GM12878 (cell line): ENCODE data around the gene ZNF775. TPM values are rescaled to one million over a fixed set of nuclear protein-coding genes. Genes with fewer than 3 reads are reported as not detected.

Source experiments
- ATAC-seq: fragments of 200-7000 bp; cut with Tn5 transposase; 3 replicates; pipeline ENCODE4 v1.9.1; 2020; ENCODE audit warnings: mild to moderate bottlenecking, moderate library complexity
- BruUV-seq: library from RNA; stranded (reverse); fragments of 400-500 nt; replicated peaks from 2 replicates; lab custom pipeline; 2021; lab: Mats Ljungman, UMichigan
- CTCF ChIA-PET: fragments of 300-600 bp; sonication (Branson Sonifier 250); formaldehyde crosslinking; extraction: SDS; loops from one replicate; lab custom pipeline; 2021; ENCODE audit warnings: inconsistent platforms; lab: Yijun Ruan, JAX
- POLR2A ChIA-PET: fragments of 350-600 bp; formaldehyde crosslinking; extraction: SDS; loops from one replicate; lab custom pipeline; 2021; ENCODE audit warnings: inconsistent platforms; lab: Charles Lee
- RAD21 ChIA-PET: fragments of 300-600 bp; sonication (Branson Sonifier 250); formaldehyde crosslinking; loops from one replicate; lab custom pipeline; 2023; ENCODE audit warnings: antibody characterized with exemption; ENCODE audit not compliant: unreplicated experiment; lab: Charles Lee
- SMC1A ChIA-PET: fragments of 300-600 bp; sonication (Branson Sonifier 250); formaldehyde crosslinking; loops from one replicate; lab custom pipeline; 2023; ENCODE audit not compliant: unreplicated experiment, uncharacterized antibody; lab: Charles Lee
- DNase-seq: peaks from one replicate; pipeline ENCODE4 v3.0.0-alpha.2; 2011; ENCODE audit warnings: low read depth, low spot score
- FAIRE-seq: peaks from 3 replicates; lab custom pipeline; 2011; peaks lifted over from hg19 to GRCh38; lab: Jason Lieb, UNC
- H2AFZ ChIP-seq: 2 replicates; pipeline ENCODE4 v1.6.0; 2011; ENCODE audit warnings: low read depth, low read length, control low read depth; ENCODE audit not compliant: control insufficient read depth
- H3K27ac ChIP-seq: 2 replicates; pipeline ENCODE4 v1.5.1; 2011; ENCODE audit warnings: control low read depth; ENCODE audit not compliant: control insufficient read depth, insufficient read depth
- H3K27me3 ChIP-seq, 2 experiments: replicated peaks in 1 of 2; 2 replicates each; pipeline versions ENCODE4 v1.6.0 to v1.6.1; 2011; ENCODE audit warnings: low read length in 1 of 2; ENCODE audit not compliant: control insufficient read depth in 2 of 2, insufficient read depth in 2 of 2
- H3K36me3 ChIP-seq, 2 experiments: 2 replicates each; pipeline ENCODE4 v1.5.1; 2011; ENCODE audit warnings: low read length in 1 of 2; ENCODE audit not compliant: control insufficient read depth in 2 of 2, insufficient read depth in 2 of 2
- H3K4me1 ChIP-seq: 2 replicates; pipeline ENCODE4 v1.6.1; 2011; ENCODE audit warnings: mild to moderate bottlenecking, low read length, moderate library complexity, mixed read lengths; ENCODE audit not compliant: control insufficient read depth, insufficient read depth
- H3K4me2 ChIP-seq: 2 replicates; pipeline ENCODE4 v1.6.0; 2011; ENCODE audit warnings: control low read depth; ENCODE audit not compliant: control insufficient read depth, insufficient read depth
- H3K4me3 ChIP-seq: fragments of 200-600 bp; sonication (generic); 2 replicates; pipeline ENCODE4 v1.5.1; 2016
- H3K79me2 ChIP-seq: 2 replicates; pipeline ENCODE4 v1.6.0; 2011; ENCODE audit warnings: low read length; ENCODE audit not compliant: control insufficient read depth, insufficient read depth
- H3K9ac ChIP-seq: 2 replicates; pipeline ENCODE4 v1.8.0; 2011; ENCODE audit warnings: low read length, control low read depth, mixed read lengths; ENCODE audit not compliant: control insufficient read depth, insufficient read depth
- H3K9me3 ChIP-seq: replicated peaks from 3 replicates; pipeline ENCODE4 v1.5.1; 2011; ENCODE audit warnings: mild to moderate bottlenecking, low read length; ENCODE audit not compliant: control insufficient read depth, insufficient read depth
- H4K20me1 ChIP-seq: 2 replicates; pipeline ENCODE4 v1.6.0; 2011; ENCODE audit not compliant: control insufficient read depth, insufficient read depth
- LARP7 ChIP-seq: fragments of 450-650 bp; IDR thresholded peaks from 2 replicates; pipeline ENCODE4 v1.6.1; 2017; ENCODE audit warnings: mild to moderate bottlenecking
- MTA2 ChIP-seq: fragments of 450-650 bp; IDR thresholded peaks from 2 replicates; pipeline ENCODE4 v1.6.1; 2016; ENCODE audit warnings: low read depth, mild to moderate bottlenecking, moderate library complexity
- POLR2AphosphoS5 ChIP-seq: IDR thresholded peaks from 2 replicates; pipeline ENCODE4 v1.6.1; 2011; ENCODE audit warnings: mild to moderate bottlenecking, low read length, inconsistent platforms
- ZNF24 ChIP-seq: fragments of 450-650 bp; IDR thresholded peaks from 2 replicates; pipeline ENCODE4 v1.6.1; 2017; ENCODE audit warnings: antibody characterized with exemption, mild to moderate bottlenecking
- WGBS: methylation state at CpG from one replicate; pipeline ENCODE4 v1.1.6; 2016; ENCODE audit warnings: low lambda C conversion rate; ENCODE audit not compliant: insufficient replicate concordance, insufficient coverage; ENCODE audit errors: missing lambda C conversion rate; 5-methylcytosine and 5-hydroxymethylcytosine counted together
- in situ Hi-C: fragments of 300-500 bp; cut with MboI; formaldehyde crosslinking; loops from 9 replicates; pipeline ENCODE4 v1.14.3; 2018; ENCODE audit warnings: mixed read lengths
- intact Hi-C: fragments of 100-400 bp; cut with micrococcal nuclease; formaldehyde crosslinking; loops from one replicate; pipeline ENCODE4 v1.14.2; 2022; ENCODE audit not compliant: unreplicated experiment
- polyA plus RNA-seq, 11 experiments: library from polyadenylated mRNA; depleted of rRNA in 4 of 11; unstranded in 6 of 11; stranded (reverse) in 5 of 11; fragments of >200 nt; fragmentation: Nextera tagmentation in 4 of 11; fragmentation: Illumina TruSeq in 1 of 11; extraction: Ambion mirVana in 4 of 11; extraction: Trizol in 1 of 11; gene quantifications; 1 replicate in 1 of 11; 2 replicates in 10 of 11; pipeline versions ENCODE4 v1.2.1 to v1.2.3, GENCODE V29; 2011 to 2016; ENCODE audit warnings: inconsistent platforms in 2 of 11, missing spikeins in 2 of 11, low read depth in 1 of 11
- total RNA-seq, 4 experiments: library from RNA; depleted of rRNA in 3 of 4; stranded (reverse); fragments of >200 nt in 3 of 4; fragmentation: Illumina TruSeq in 1 of 4; extraction: Trizol in 1 of 4; gene quantifications; 2 replicates each; pipeline versions ENCODE4 v1.2.1 to v1.2.3, GENCODE V29; 2013 to 2021
- TF ChIP-seq, protein P1 (sequence below): IDR thresholded peaks from 2 replicates; pipeline ENCODE4 v1.6.1; 2012; ENCODE audit warnings: mild to moderate bottlenecking, low read depth, low read length
- TF ChIP-seq, protein P2 (sequence below): fragments of 450-650 bp; IDR thresholded peaks from 2 replicates; pipeline ENCODE4 v1.6.1; 2017; ENCODE audit warnings: mild to moderate bottlenecking, moderate library complexity

ZNF775 gene
- total and polyA plus RNA-seq, 10 of the 15 experiments (the other 5 are each of a cell fraction or from before 2014, with no cell fraction given) = 0.05 to 14.3 (median 2.1) TPM

DNA sequence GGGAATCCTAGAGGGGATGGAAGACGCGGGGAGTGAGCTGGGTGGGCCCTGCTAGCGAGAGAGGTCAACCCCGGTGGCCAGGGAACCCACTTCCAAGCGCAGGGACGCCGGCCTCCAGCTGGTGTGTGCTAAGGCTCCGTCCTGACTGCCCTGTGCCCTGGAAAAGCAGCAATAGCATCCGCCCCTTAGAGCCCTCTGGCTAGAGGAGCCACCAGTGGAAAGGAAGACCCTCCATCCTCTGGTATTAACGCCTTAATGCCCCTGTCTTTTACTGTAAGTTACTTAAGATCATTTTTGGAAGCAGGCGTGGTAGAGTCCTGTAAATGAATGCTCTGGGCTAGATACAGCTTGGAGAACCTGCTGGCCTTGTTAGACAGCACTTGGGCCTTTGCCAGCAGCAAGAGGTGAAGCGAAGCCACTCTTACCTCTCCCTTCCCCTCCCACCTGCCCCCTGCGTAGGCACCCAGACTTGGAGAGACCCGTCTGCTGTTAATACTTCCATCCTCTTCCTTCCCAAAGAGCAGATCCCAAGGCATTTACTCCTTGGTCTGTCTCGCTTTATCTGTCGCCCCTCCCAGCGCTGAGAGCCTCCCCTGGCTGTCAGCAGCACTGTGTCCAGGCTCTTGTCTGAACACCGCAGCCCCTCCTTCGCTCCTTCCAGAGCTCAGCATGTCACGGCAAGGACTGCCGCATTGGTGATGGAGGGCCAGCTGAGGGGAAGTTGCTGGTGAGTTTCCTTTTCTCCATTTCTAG, 5.9 kb upstream of the ZNF775 start:
- Histone ChIP-seq H3K27me3 (no peaks in the 10 kb centered on the region), H3K4me1 (peaks cover 47% of the 10 kb centered on the region), H3K27ac (peak overlapping the region; percentile 70), H3K4me3 (peak overlapping the region; percentile 58; the same call in 1 of the 2 replicates), H2AFZ (no peak overlapping the region), H3K9ac (peak overlapping the region; percentile 24; the same call in 1 of the 2 replicates), H4K20me1 (no peaks in the 10 kb centered on the region; the same call in 1 of the 2 replicates), H3K9me3 (no peaks in the 10 kb centered on the region), H3K4me2 (peak overlapping the region; percentile 58; the same call in 1 of the 2 replicates), H3K36me3 (peaks cover 17 to 20% of the 10 kb centered on the region in 2 experiments), H3K79me2 (peaks cover 63% of the 10 kb centered on the region)
- ChIA-PET SMC1A (interaction anchor here (0.9 to 3.0 kb wide), 5 partner anchors 17 to 37 kb away, joined by 3 to 21 read pairs (median 3); a partner anchor contains a TSS), CTCF (interaction anchor here (0.9 to 2.1 kb wide), 7 partner anchors 12 to 78 kb away, joined by 3 to 22 read pairs (median 4); a partner anchor contains a TSS), RAD21 (interaction anchor here (0.8 to 2.9 kb wide), 5 partner anchors 7 to 33 kb away, joined by 3 to 15 read pairs (median 5); a partner anchor contains a TSS), POLR2A (interaction anchor here (0.8 to 6.2 kb wide), 5 partner anchors 15 to 50 kb away, joined by 3 to 89 read pairs (median 4); partner anchors contain the start of genes ACTR3C and LRRC61)
- TSS peak; percentile 6 for BruUV-seq
- peak; percentile 3; the same call in 2 of the 3 replicates for ATAC-seq
- TF ChIP-seq ZNF24 (no peak), LARP7 (0 out of 2 replicates have a peak, but pooled peaks have one; percentile 20), POLR2AphosphoS5 (peak; percentile 57), MTA2 (no peak)
- TF ChIP-seq, protein P1, sequence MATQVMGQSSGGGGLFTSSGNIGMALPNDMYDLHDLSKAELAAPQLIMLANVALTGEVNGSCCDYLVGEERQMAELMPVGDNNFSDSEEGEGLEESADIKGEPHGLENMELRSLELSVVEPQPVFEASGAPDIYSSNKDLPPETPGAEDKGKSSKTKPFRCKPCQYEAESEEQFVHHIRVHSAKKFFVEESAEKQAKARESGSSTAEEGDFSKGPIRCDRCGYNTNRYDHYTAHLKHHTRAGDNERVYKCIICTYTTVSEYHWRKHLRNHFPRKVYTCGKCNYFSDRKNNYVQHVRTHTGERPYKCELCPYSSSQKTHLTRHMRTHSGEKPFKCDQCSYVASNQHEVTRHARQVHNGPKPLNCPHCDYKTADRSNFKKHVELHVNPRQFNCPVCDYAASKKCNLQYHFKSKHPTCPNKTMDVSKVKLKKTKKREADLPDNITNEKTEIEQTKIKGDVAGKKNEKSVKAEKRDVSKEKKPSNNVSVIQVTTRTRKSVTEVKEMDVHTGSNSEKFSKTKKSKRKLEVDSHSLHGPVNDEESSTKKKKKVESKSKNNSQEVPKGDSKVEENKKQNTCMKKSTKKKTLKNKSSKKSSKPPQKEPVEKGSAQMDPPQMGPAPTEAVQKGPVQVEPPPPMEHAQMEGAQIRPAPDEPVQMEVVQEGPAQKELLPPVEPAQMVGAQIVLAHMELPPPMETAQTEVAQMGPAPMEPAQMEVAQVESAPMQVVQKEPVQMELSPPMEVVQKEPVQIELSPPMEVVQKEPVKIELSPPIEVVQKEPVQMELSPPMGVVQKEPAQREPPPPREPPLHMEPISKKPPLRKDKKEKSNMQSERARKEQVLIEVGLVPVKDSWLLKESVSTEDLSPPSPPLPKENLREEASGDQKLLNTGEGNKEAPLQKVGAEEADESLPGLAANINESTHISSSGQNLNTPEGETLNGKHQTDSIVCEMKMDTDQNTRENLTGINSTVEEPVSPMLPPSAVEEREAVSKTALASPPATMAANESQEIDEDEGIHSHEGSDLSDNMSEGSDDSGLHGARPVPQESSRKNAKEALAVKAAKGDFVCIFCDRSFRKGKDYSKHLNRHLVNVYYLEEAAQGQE = no peak
- TF ChIP-seq, protein P2, sequence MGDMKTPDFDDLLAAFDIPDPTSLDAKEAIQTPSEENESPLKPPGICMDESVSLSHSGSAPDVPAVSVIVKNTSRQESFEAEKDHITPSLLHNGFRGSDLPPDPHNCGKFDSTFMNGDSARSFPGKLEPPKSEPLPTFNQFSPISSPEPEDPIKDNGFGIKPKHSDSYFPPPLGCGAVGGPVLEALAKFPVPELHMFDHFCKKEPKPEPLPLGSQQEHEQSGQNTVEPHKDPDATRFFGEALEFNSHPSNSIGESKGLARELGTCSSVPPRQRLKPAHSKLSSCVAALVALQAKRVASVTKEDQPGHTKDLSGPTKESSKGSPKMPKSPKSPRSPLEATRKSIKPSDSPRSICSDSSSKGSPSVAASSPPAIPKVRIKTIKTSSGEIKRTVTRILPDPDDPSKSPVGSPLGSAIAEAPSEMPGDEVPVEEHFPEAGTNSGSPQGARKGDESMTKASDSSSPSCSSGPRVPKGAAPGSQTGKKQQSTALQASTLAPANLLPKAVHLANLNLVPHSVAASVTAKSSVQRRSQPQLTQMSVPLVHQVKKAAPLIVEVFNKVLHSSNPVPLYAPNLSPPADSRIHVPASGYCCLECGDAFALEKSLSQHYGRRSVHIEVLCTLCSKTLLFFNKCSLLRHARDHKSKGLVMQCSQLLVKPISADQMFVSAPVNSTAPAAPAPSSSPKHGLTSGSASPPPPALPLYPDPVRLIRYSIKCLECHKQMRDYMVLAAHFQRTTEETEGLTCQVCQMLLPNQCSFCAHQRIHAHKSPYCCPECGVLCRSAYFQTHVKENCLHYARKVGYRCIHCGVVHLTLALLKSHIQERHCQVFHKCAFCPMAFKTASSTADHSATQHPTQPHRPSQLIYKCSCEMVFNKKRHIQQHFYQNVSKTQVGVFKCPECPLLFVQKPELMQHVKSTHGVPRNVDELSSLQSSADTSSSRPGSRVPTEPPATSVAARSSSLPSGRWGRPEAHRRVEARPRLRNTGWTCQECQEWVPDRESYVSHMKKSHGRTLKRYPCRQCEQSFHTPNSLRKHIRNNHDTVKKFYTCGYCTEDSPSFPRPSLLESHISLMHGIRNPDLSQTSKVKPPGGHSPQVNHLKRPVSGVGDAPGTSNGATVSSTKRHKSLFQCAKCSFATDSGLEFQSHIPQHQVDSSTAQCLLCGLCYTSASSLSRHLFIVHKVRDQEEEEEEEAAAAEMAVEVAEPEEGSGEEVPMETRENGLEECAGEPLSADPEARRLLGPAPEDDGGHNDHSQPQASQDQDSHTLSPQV = no peak
- no peak for DNase-seq
- intact Hi-C loops = no loop called here
- no peak for FAIRE-seq
- WGBS = 90% methylated on average over 21 of the region's 21 CpGs
- in situ Hi-C loops = no loop called here
